Suprapubic skin (tissue), 4 donors: ENCODE measurements around the gene LTO1. TPM values are rescaled to one million over a fixed set of nuclear protein-coding genes. Genes with fewer than 3 reads are reported as not detected.
A peak's percentile ranks its signal among the peaks of the same experiment; 100 is the strongest.

ENCODE experiments used
- DNase-seq, 2 donors: peaks; one replicate each; pipeline ENCODE4 v3.0.0-alpha.2; 2019; ENCODE audit warnings: low spot score in 2 of 2
- H3K27ac ChIP-seq: fragments of 200-600 bp; sonication (generic); one replicate; pipeline ENCODE4 v1.5.1; 2019
- H3K27me3 ChIP-seq: fragments of 200-600 bp; sonication (generic); one replicate; pipeline ENCODE4 v1.5.1; 2019
- H3K36me3 ChIP-seq: fragments of 200-600 bp; sonication (generic); one replicate; pipeline ENCODE4 v1.5.1; 2019
- H3K4me1 ChIP-seq: fragments of 200-600 bp; sonication (generic); one replicate; pipeline ENCODE4 v1.5.1; 2019
- H3K4me3 ChIP-seq: fragments of 200-600 bp; sonication (generic); one replicate; pipeline ENCODE4 v1.5.1; 2019; ENCODE audit warnings: mild to moderate bottlenecking
- H3K9me3 ChIP-seq: fragments of 200-600 bp; sonication (generic); one replicate; pipeline ENCODE4 v1.5.1; 2019
- CTCF ChIP-seq, 2 donors: fragments of 200-600 bp in 1 of 2; fragments of 450-650 bp in 1 of 2; sonication (generic) in 1 of 2; IDR thresholded peaks; one replicate each; pipeline ENCODE4 v1.5.1; 2016 to 2019; ENCODE audit warnings: antibody characterized with exemption in 2 of 2, mild to moderate bottlenecking in 1 of 2, moderate library complexity in 1 of 2
- EP300 ChIP-seq: sonication (generic); formaldehyde crosslinking; IDR thresholded peaks from one replicate; pipeline ENCODE4 v1.6.1; 2017; ENCODE audit warnings: antibody characterized with exemption
- POLR2A ChIP-seq, 2 donors: fragments of 450-650 bp; IDR thresholded peaks; one replicate each; pipeline ENCODE4 v1.6.1; 2017; ENCODE audit warnings: antibody characterized with exemption in 2 of 2, mild to moderate bottlenecking in 2 of 2, moderate library complexity in 2 of 2
- POLR2AphosphoS5 ChIP-seq, 3 donors: sonication (generic); formaldehyde crosslinking; IDR thresholded peaks; one replicate each; pipeline ENCODE4 v1.6.1; 2017; ENCODE audit warnings: antibody characterized with exemption in 3 of 3
- WGBS: methylation state at CpG from one replicate; pipeline ENCODE4 v1.1.5; 2018; 5-methylcytosine and 5-hydroxymethylcytosine counted together
- total RNA-seq, 4 donors: library from RNA; depleted of rRNA; stranded (reverse); fragments of >200 nt; gene quantifications; one replicate each; pipeline ENCODE4 v1.1.0, GENCODE V29; 2016

Gene LTO1
- 10 to 100 TPM; 20.6 to 41.4 (median 22.7) TPM for total RNA-seq

GRCh38 chr11:69674886-69675714 lies at the start of gene LTO1:
LTO1 (minus strand) TSS chr11:69675353; CDS start chr11:69675239, 114 bp downstream.
- Histone ChIP-seq H3K4me3 (peak within 1 kb of the TSS; percentile 70), H3K9me3 (no peaks in the 10 kb centered on the region), H3K4me1 (peaks cover 23% of the 10 kb centered on the region), H3K27ac (peak within 1 kb of the TSS; percentile 89), H3K36me3 (peaks cover 20% of the 10 kb centered on the region), H3K27me3 (no peaks in the 10 kb centered on the region)
- peak; percentile 97 for DNase-seq
- 5% methylated on average over 22 of the region's 72 CpGs for WGBS
- TF ChIP-seq POLR2AphosphoS5 (IDR thresholded peaks at IDR 0.05): peak; percentile 72 to 97 (median 74)
- peak in 1 of 2 donors; percentile 17 for TF ChIP-seq CTCF (IDR thresholded peaks at IDR 0.05)
- no peak for TF ChIP-seq EP300
- peak in 1 of 2 donors; percentile 74 for TF ChIP-seq POLR2A (IDR thresholded peaks at IDR 0.05)

- WGBS: 54% methylated on average over 9 of the region's 9 CpGs
- no peak for TF ChIP-seq POLR2AphosphoS5 (IDR thresholded peaks at IDR 0.05)
- no peak for TF ChIP-seq POLR2A (IDR thresholded peaks at IDR 0.05)
- TF ChIP-seq CTCF (IDR thresholded peaks at IDR 0.05): no peak
- no peak for TF ChIP-seq EP300
Measured at GRCh38 chr11:69721745-69722144, 46.6 kb upstream of the LTO1 start.

GRCh38 chr11:69721106-69721505 lies 46.0 kb upstream of the LTO1 start:
- peaks cover 5% of the 10 kb centered on the region for H3K4me1 ChIP-seq
- no peak overlapping the region for H3K27ac ChIP-seq
- H3K9me3 ChIP-seq: no peaks in the 10 kb centered on the region
- 33% methylated on average over 14 of the region's 14 CpGs for WGBS
- H3K27me3 ChIP-seq: peaks cover 93% of the 10 kb centered on the region
- H3K4me3 ChIP-seq: no peak overlapping the region
- no peak for TF ChIP-seq EP300
- TF ChIP-seq POLR2AphosphoS5 (IDR thresholded peaks at IDR 0.05): no peak
- TF ChIP-seq POLR2A (IDR thresholded peaks at IDR 0.05): no peak
- no peaks in the 10 kb centered on the region for H3K36me3 ChIP-seq
- DNase-seq: no peak

More at GRCh38 chr11:69721745-69722144, 46.6 kb upstream of the LTO1 start:
- H3K4me3 ChIP-seq: no peak overlapping the region
- no peaks in the 10 kb centered on the region for H3K36me3 ChIP-seq
- DNase-seq: no peak
- H3K4me1 ChIP-seq: peaks cover 5% of the 10 kb centered on the region
- no peak overlapping the region for H3K27ac ChIP-seq
- no peaks in the 10 kb centered on the region for H3K9me3 ChIP-seq
- H3K27me3 ChIP-seq: peaks cover 94% of the 10 kb centered on the region

GRCh38 chr11:69718912-69719311 lies 43.8 kb upstream of the LTO1 start:
- TF ChIP-seq POLR2A (IDR thresholded peaks at IDR 0.05) (no peak), POLR2AphosphoS5 (IDR thresholded peaks at IDR 0.05) (no peak), CTCF (IDR thresholded peaks at IDR 0.05) (no peak), EP300 (no peak)
- Histone ChIP-seq H3K27ac (no peak overlapping the region), H3K4me3 (no peak overlapping the region), H3K9me3 (no peaks in the 10 kb centered on the region), H3K27me3 (peaks cover 82% of the 10 kb centered on the region), H3K4me1 (peaks cover 5% of the 10 kb centered on the region), H3K36me3 (no peaks in the 10 kb centered on the region)
- 75% methylated on average over 7 of the region's 8 CpGs for WGBS
- no peak for DNase-seq

- DNase-seq: no peak
- Histone ChIP-seq H3K4me1 (peaks cover 5% of the 10 kb centered on the region), H3K27ac (no peak overlapping the region), H3K27me3 (peaks cover 75% of the 10 kb centered on the region), H3K9me3 (no peaks in the 10 kb centered on the region), H3K36me3 (no peaks in the 10 kb centered on the region), H3K4me3 (no peak overlapping the region)
- no peak for TF ChIP-seq POLR2A (IDR thresholded peaks at IDR 0.05)
- TF ChIP-seq EP300: no peak
- no peak for TF ChIP-seq CTCF (IDR thresholded peaks at IDR 0.05)
- no peak for TF ChIP-seq POLR2AphosphoS5 (IDR thresholded peaks at IDR 0.05)
- 10% methylated on average over 5 of the region's 13 CpGs for WGBS
Measured at GRCh38 chr11:69718147-69718546, 43.0 kb upstream of the LTO1 start.
